ENCODE measurements around the gene SCNN1A. TPM values are rescaled to one million over a fixed set of nuclear protein-coding genes. Genes with fewer than 3 reads are reported as not detected.

SCNN1A gene
- total RNA-seq, 1 experiment from 2014 or later: 118 TPM

DNA sequence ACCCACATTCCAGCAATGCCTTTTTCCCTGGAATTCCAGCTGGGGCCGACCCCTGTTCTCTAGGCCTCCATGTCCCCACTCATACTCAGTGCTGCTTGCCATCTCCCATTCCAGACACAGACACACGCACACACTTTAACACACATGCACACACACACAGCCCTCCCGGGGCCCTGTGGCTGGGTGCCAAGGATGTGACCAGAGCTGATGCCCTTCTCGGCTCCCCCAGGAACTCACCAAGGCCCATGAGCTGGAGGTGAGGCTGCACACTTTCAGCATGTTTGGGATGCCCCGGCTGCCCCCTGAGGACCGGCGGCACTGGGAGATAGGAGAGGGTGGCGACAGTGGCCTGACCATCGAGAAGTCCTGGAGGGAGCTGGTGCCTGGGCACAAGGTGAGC lies 60.6 kb downstream of the SCNN1A start:
- no peak overlapping the region for H3K9ac ChIP-seq (ENCODE audit: low read length)
- H3K27me3 ChIP-seq (ENCODE audit: insufficient read depth, low read length): no peaks in the 10 kb centered on the region
- H3K79me2 ChIP-seq (ENCODE audit: insufficient read depth, low read length): no peaks in the 10 kb centered on the region
- H3K9me2 ChIP-seq (ENCODE audit: insufficient read depth): no peaks in the 10 kb centered on the region
- H3K9me3 ChIP-seq (ENCODE audit: control insufficient read depth in 1 of 2, insufficient read depth in 1 of 2, low read depth in 1 of 2, low read length in 2 of 2): no peaks in the 10 kb centered on the region
- intact Hi-C loops (cut with micrococcal nuclease): no loop called here
- H3K4me1 ChIP-seq (ENCODE audit: control insufficient read depth in 1 of 2, insufficient read depth in 2 of 2, low read length in 2 of 2): peaks cover 31 to 37% of the 10 kb centered on the region in 2 experiments
- POLR2A ChIA-PET: no interaction called here
- no peak overlapping the region for H3K4me3 ChIP-seq (replicated peaks in 1 of 2; ENCODE audit: low read depth in 1 of 2, low read length in 2 of 2)
- no peak for DNase-seq (ENCODE audit: low read depth, low spot score)
- H3K4me2 ChIP-seq (ENCODE audit: low read length): no peak overlapping the region
- CTCF ChIA-PET: no interaction called here
- H2AFZ ChIP-seq (ENCODE audit: low read depth, low read length, poor library complexity, severe bottlenecking): no peak overlapping the region
- no TSS peak for BruUV-seq (replicated peaks)
- no peak for ATAC-seq
- H4K20me1 ChIP-seq (ENCODE audit: insufficient read depth): no peaks in the 10 kb centered on the region
- RAD21 ChIA-PET (ENCODE audit: low non-redundant PET in 1 of 2, low total read pairs in 2 of 2, uncharacterized antibody in 2 of 2, unreplicated experiment in 2 of 2): no interaction called here
- H3K36me3 ChIP-seq (ENCODE audit: control insufficient read depth in 1 of 2, insufficient read depth in 2 of 2, low read length in 2 of 2): peaks cover 0 to 12% of the 10 kb centered on the region in 2 experiments; a peak in 2 of 4 replicates
- H3K27ac ChIP-seq (ENCODE audit: low read depth, low read length): no peak overlapping the region
- TF ChIP-seq SIN3A (IDR thresholded peaks at IDR 0.05; ENCODE audit: low read depth): no peak
- TF ChIP-seq SP1 (IDR thresholded peaks at IDR 0.05; ENCODE audit: low read depth): no peak
- TF ChIP-seq, protein P1, sequence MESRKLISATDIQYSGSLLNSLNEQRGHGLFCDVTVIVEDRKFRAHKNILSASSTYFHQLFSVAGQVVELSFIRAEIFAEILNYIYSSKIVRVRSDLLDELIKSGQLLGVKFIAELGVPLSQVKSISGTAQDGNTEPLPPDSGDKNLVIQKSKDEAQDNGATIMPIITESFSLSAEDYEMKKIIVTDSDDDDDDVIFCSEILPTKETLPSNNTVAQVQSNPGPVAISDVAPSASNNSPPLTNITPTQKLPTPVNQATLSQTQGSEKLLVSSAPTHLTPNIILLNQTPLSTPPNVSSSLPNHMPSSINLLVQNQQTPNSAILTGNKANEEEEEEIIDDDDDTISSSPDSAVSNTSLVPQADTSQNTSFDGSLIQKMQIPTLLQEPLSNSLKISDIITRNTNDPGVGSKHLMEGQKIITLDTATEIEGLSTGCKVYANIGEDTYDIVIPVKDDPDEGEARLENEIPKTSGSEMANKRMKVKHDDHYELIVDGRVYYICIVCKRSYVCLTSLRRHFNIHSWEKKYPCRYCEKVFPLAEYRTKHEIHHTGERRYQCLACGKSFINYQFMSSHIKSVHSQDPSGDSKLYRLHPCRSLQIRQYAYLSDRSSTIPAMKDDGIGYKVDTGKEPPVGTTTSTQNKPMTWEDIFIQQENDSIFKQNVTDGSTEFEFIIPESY (IDR thresholded peaks at IDR 0.05; ENCODE audit: extremely low read depth, insufficient replicate concordance, low read length): no peak
- no peak for TF ChIP-seq POLR2A (IDR thresholded peaks at IDR 0.05; ENCODE audit: borderline replicate concordance, extremely low read depth, insufficient read depth, insufficient read length)
- TF ChIP-seq YY1 (IDR thresholded peaks at IDR 0.05; ENCODE audit: extremely low read depth, insufficient replicate concordance, low read depth, low read length): no peak
- no peak for TF ChIP-seq EZH2 (IDR thresholded peaks at IDR 0.05)
- TF ChIP-seq, protein P2, sequence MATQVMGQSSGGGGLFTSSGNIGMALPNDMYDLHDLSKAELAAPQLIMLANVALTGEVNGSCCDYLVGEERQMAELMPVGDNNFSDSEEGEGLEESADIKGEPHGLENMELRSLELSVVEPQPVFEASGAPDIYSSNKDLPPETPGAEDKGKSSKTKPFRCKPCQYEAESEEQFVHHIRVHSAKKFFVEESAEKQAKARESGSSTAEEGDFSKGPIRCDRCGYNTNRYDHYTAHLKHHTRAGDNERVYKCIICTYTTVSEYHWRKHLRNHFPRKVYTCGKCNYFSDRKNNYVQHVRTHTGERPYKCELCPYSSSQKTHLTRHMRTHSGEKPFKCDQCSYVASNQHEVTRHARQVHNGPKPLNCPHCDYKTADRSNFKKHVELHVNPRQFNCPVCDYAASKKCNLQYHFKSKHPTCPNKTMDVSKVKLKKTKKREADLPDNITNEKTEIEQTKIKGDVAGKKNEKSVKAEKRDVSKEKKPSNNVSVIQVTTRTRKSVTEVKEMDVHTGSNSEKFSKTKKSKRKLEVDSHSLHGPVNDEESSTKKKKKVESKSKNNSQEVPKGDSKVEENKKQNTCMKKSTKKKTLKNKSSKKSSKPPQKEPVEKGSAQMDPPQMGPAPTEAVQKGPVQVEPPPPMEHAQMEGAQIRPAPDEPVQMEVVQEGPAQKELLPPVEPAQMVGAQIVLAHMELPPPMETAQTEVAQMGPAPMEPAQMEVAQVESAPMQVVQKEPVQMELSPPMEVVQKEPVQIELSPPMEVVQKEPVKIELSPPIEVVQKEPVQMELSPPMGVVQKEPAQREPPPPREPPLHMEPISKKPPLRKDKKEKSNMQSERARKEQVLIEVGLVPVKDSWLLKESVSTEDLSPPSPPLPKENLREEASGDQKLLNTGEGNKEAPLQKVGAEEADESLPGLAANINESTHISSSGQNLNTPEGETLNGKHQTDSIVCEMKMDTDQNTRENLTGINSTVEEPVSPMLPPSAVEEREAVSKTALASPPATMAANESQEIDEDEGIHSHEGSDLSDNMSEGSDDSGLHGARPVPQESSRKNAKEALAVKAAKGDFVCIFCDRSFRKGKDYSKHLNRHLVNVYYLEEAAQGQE (IDR thresholded peaks at IDR 0.05; ENCODE audit: low read depth): no peak
